ENCODE data around the gene DMXL1. TPM values are rescaled to one million over a fixed set of nuclear protein-coding genes. Genes with fewer than 3 reads are reported as not detected.

DMXL1 gene
- total and polyA plus RNA-seq, 2 experiments from 2014 or later: 12.0 to 32.4 TPM

- H3K4me3 ChIP-seq: no peak overlapping the region
- H3K9me2 ChIP-seq (ENCODE audit: insufficient read depth): no peaks in the 10 kb centered on the region
- peaks cover 3% of the 10 kb centered on the region; the same call in 1 of the 2 replicates for H3F3A ChIP-seq (ENCODE audit: insufficient read depth)
- no peak overlapping the region for H3K9ac ChIP-seq
- DNase-seq: no peak
- TF ChIP-seq EZH2phosphoT487 (IDR thresholded peaks at IDR 0.05; ENCODE audit: insufficient read depth, low read depth) (no peak), EZH2 (IDR thresholded peaks at IDR 0.05; ENCODE audit: insufficient read depth, poor library complexity, severe bottlenecking) (no peak)
- H4K20me1 ChIP-seq (ENCODE audit: insufficient read depth): no peaks in the 10 kb centered on the region
- no peaks in the 10 kb centered on the region for H3K27me3 ChIP-seq (replicated peaks; ENCODE audit: insufficient read depth)
- no peak overlapping the region for H2AFZ ChIP-seq
- in situ Hi-C loops (cut with MboI): no loop called here
- no peaks in the 10 kb centered on the region for H3K36me3 ChIP-seq (ENCODE audit: low read depth)
- H3K9me3 ChIP-seq (ENCODE audit: low read depth): no peaks in the 10 kb centered on the region
- peaks cover 8% of the 10 kb centered on the region for H3K4me1 ChIP-seq (ENCODE audit: insufficient read depth)
- 81 to 87% methylated on average over 5 of the region's 5 CpGs for WGBS, 2 experiments (ENCODE audit: low coverage in 1 of 2, low lambda C conversion rate in 2 of 2, missing lambda C conversion rate in 2 of 2)
- H3K79me2 ChIP-seq (ENCODE audit: insufficient read depth): no peaks in the 10 kb centered on the region
- H3K27ac ChIP-seq: no peak overlapping the region
- H3K4me2 ChIP-seq (ENCODE audit: unreplicated experiment): no peak overlapping the region
These were observed 199.3 kb downstream of the DMXL1 start for GRCh38 chr5:119270121-119270565.

- Histone ChIP-seq H3K4me2 (ENCODE audit: unreplicated experiment) (no peak overlapping the region), H3K36me3 (ENCODE audit: low read depth) (no peaks in the 10 kb centered on the region), H3K79me2 (ENCODE audit: insufficient read depth) (no peaks in the 10 kb centered on the region), H3K9me2 (ENCODE audit: insufficient read depth) (no peaks in the 10 kb centered on the region), H2AFZ (no peak overlapping the region), H3K9ac (no peak overlapping the region), H3K4me1 (ENCODE audit: insufficient read depth) (peaks cover 12% of the 10 kb centered on the region), H3K27ac (no peak overlapping the region), H3K27me3 (replicated peaks; ENCODE audit: insufficient read depth) (no peaks in the 10 kb centered on the region), H3F3A (ENCODE audit: insufficient read depth) (peaks cover 10% of the 10 kb centered on the region), H4K20me1 (ENCODE audit: insufficient read depth) (no peaks in the 10 kb centered on the region), H3K9me3 (ENCODE audit: low read depth) (no peaks in the 10 kb centered on the region), H3K4me3 (no peak overlapping the region)
- in situ Hi-C loops (cut with MboI): no loop called here
- TF ChIP-seq EZH2 (IDR thresholded peaks at IDR 0.05; ENCODE audit: insufficient read depth, poor library complexity, severe bottlenecking) (no peak), EZH2phosphoT487 (IDR thresholded peaks at IDR 0.05; ENCODE audit: insufficient read depth, low read depth) (no peak)
- WGBS, 2 experiments (ENCODE audit: low coverage in 1 of 2, low lambda C conversion rate in 2 of 2, missing lambda C conversion rate in 2 of 2): 95% methylated on average over 6 of the region's 6 CpGs
- no peak for DNase-seq
These were observed 200.3 kb downstream of the DMXL1 start for GRCh38 chr5:119270960-119271757.

- H3K4me1 ChIP-seq (ENCODE audit: insufficient read depth): peaks cover 12% of the 10 kb centered on the region
- H3K27me3 ChIP-seq (replicated peaks; ENCODE audit: insufficient read depth): no peaks in the 10 kb centered on the region
- peaks cover 10% of the 10 kb centered on the region for H3F3A ChIP-seq (ENCODE audit: insufficient read depth)
- no peaks in the 10 kb centered on the region for H3K79me2 ChIP-seq (ENCODE audit: insufficient read depth)
- H3K9ac ChIP-seq: no peak overlapping the region
- DNase-seq: peak; percentile 11
- H2AFZ ChIP-seq: no peak overlapping the region
- no peak overlapping the region for H3K27ac ChIP-seq
- 97 to 100% methylated on average over 2 of the region's 2 CpGs for WGBS, 2 experiments (ENCODE audit: low coverage in 1 of 2, low lambda C conversion rate in 2 of 2, missing lambda C conversion rate in 2 of 2)
- H3K9me3 ChIP-seq (ENCODE audit: low read depth): no peaks in the 10 kb centered on the region
- H4K20me1 ChIP-seq (ENCODE audit: insufficient read depth): no peaks in the 10 kb centered on the region
- H3K9me2 ChIP-seq (ENCODE audit: insufficient read depth): no peaks in the 10 kb centered on the region
- TF ChIP-seq EZH2 (IDR thresholded peaks at IDR 0.05; ENCODE audit: insufficient read depth, poor library complexity, severe bottlenecking) (no peak), EZH2phosphoT487 (IDR thresholded peaks at IDR 0.05; ENCODE audit: insufficient read depth, low read depth) (no peak)
- H3K4me3 ChIP-seq: no peak overlapping the region
- no peaks in the 10 kb centered on the region for H3K36me3 ChIP-seq (ENCODE audit: low read depth)
- H3K4me2 ChIP-seq (ENCODE audit: unreplicated experiment): no peak overlapping the region
- in situ Hi-C loops (cut with MboI): no loop called here
These were observed 201.2 kb downstream of the DMXL1 start for GRCh38 chr5:119271758-119272730.

GRCh38 chr5:119273391-119273839, 202.5 kb downstream of the DMXL1 start:
- H3K4me1 ChIP-seq (ENCODE audit: insufficient read depth): peaks cover 12% of the 10 kb centered on the region
- H3F3A ChIP-seq (ENCODE audit: insufficient read depth): peaks cover 10% of the 10 kb centered on the region
- no peak overlapping the region for H3K4me3 ChIP-seq
- H3K9ac ChIP-seq: no peak overlapping the region
- H2AFZ ChIP-seq: no peak overlapping the region
- H4K20me1 ChIP-seq (ENCODE audit: insufficient read depth): no peaks in the 10 kb centered on the region
- no peak overlapping the region for H3K27ac ChIP-seq
- in situ Hi-C loops (cut with MboI): no loop called here
- TF ChIP-seq EZH2 (IDR thresholded peaks at IDR 0.05; ENCODE audit: insufficient read depth, poor library complexity, severe bottlenecking) (no peak), EZH2phosphoT487 (IDR thresholded peaks at IDR 0.05; ENCODE audit: insufficient read depth, low read depth) (no peak)
- H3K9me2 ChIP-seq (ENCODE audit: insufficient read depth): no peaks in the 10 kb centered on the region
- H3K79me2 ChIP-seq (ENCODE audit: insufficient read depth): no peaks in the 10 kb centered on the region
- DNase-seq: no peak
- 96 to 97% methylated on average over 9 of the region's 9 CpGs for WGBS, 2 experiments (ENCODE audit: low coverage in 1 of 2, low lambda C conversion rate in 2 of 2, missing lambda C conversion rate in 2 of 2)
- no peaks in the 10 kb centered on the region for H3K27me3 ChIP-seq (replicated peaks; ENCODE audit: insufficient read depth)
- H3K36me3 ChIP-seq (ENCODE audit: low read depth): no peaks in the 10 kb centered on the region
- no peaks in the 10 kb centered on the region for H3K9me3 ChIP-seq (ENCODE audit: low read depth)
- no peak overlapping the region for H3K4me2 ChIP-seq (ENCODE audit: unreplicated experiment)

Measured in GM23248 (cell line).